Measurements from ENCODE around the gene SLC39A6. TPM values are rescaled to one million over a fixed set of nuclear protein-coding genes. Genes with fewer than 3 reads are reported as not detected.
A peak's percentile ranks its signal among the peaks of the same experiment; 100 is the strongest.
"Not testable (repeated sequence)": the region's sequence is repeated elsewhere in the genome, so short reads cannot be mapped to it uniquely, and the experiment has no call there.

The SLC39A6 gene
- total and polyA plus RNA-seq, 4 donors, result 4.7 to 59.2 (median 31.0) TPM

- H3K27ac ChIP-seq (ENCODE audit: low read depth in 1 of 2, low read length in 1 of 2), result no peak overlapping the region
- H3K9ac ChIP-seq (ENCODE audit: insufficient read depth in 1 of 2, low read length in 2 of 2), result no peak overlapping the region
- peaks cover 0 to 3% (median 0%) of the 10 kb centered on the region in 3 donors for H3K27me3 ChIP-seq (ENCODE audit: control insufficient read depth in 3 of 3, insufficient read depth in 3 of 3, low read length in 2 of 3)
- H3K36me3 ChIP-seq (ENCODE audit: control insufficient read depth in 4 of 4, insufficient read depth in 4 of 4, low read length in 4 of 4), result no peaks in the 10 kb centered on the region
- TF ChIP-seq, protein P1, sequence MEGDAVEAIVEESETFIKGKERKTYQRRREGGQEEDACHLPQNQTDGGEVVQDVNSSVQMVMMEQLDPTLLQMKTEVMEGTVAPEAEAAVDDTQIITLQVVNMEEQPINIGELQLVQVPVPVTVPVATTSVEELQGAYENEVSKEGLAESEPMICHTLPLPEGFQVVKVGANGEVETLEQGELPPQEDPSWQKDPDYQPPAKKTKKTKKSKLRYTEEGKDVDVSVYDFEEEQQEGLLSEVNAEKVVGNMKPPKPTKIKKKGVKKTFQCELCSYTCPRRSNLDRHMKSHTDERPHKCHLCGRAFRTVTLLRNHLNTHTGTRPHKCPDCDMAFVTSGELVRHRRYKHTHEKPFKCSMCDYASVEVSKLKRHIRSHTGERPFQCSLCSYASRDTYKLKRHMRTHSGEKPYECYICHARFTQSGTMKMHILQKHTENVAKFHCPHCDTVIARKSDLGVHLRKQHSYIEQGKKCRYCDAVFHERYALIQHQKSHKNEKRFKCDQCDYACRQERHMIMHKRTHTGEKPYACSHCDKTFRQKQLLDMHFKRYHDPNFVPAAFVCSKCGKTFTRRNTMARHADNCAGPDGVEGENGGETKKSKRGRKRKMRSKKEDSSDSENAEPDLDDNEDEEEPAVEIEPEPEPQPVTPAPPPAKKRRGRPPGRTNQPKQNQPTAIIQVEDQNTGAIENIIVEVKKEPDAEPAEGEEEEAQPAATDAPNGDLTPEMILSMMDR (IDR thresholded peaks at IDR 0.05; ENCODE audit: control extremely low read depth, extremely low read depth), result no peak
- WGBS, 2 donors, result 87 to 88% methylated on average over 6 of the region's 6 CpGs
- peaks cover 0 to 2% (median 0%) of the 10 kb centered on the region in 4 donors for H3K9me3 ChIP-seq (ENCODE audit: control insufficient read depth in 4 of 4, insufficient read depth in 3 of 4, low read length in 3 of 4)
- no peaks in the 10 kb centered on the region for H3K4me1 ChIP-seq (ENCODE audit: control insufficient read depth in 5 of 5, insufficient read depth in 5 of 5, low read length in 5 of 5)
- DNase-seq, result no peak
- H3K4me3 ChIP-seq, result no peak overlapping the region
- ATAC-seq (ENCODE audit: insufficient read depth, low FRiP score), result no peak
Measured at GRCh38 chr18:36078751-36079529, 50.2 kb downstream of the SLC39A6 start.

- H3K36me3 ChIP-seq (ENCODE audit: control insufficient read depth in 4 of 4, insufficient read depth in 4 of 4, low read length in 4 of 4); ATAC-seq (ENCODE audit: insufficient read depth, low FRiP score); DNase-seq; H3K27me3 ChIP-seq (ENCODE audit: control insufficient read depth in 3 of 3, insufficient read depth in 3 of 3, low read length in 2 of 3); H3K27ac ChIP-seq (ENCODE audit: low read depth in 1 of 2, low read length in 1 of 2); H3K9me3 ChIP-seq (ENCODE audit: control insufficient read depth in 4 of 4, insufficient read depth in 3 of 4, low read length in 3 of 4); H3K4me3 ChIP-seq; H3K9ac ChIP-seq (ENCODE audit: insufficient read depth in 1 of 2, low read length in 2 of 2); H3K4me1 ChIP-seq (ENCODE audit: control insufficient read depth in 5 of 5, insufficient read depth in 5 of 5, low read length in 5 of 5): not testable (repeated sequence)
- WGBS, 2 donors, result 94 to 98% methylated on average over 7 to 23 of the region's 27 CpGs
Measured at GRCh38 chr18:36077764-36078163, 51.4 kb downstream of the SLC39A6 start.

DNA sequence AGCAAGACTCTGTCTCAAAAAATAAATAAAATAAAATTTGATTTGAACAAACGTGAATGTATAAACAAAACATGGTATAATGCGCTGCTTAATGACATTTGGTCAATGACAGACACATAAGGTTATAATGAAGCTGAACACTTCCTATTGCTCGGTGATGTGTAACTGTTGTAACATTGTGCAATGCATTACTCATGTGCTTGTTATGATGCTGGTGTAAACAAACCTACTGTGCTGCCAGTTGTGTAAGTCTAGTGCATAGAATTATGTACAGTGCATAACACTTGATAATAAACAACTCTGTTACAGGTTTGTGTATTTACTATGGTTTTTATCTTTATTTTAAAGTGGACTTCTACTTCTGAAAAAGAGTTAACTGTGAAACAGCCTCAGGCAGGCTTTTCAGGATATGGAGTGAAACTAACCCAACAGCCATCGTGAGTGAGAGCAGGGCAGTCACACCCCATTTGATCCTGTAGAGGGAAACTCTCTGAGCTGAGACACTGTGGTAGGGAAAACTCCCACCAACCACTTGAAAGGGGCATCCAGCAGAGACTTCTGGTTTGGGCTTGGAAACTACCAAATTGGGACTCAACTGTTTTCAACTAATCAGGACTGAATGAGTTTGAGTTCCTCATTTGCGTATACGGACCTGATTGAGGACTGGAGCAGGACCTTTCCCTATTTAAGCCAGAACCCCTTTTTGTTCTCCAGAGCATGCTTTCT is 53.1 kb downstream of the SLC39A6 start:
- Histone ChIP-seq H3K36me3 (ENCODE audit: control insufficient read depth in 4 of 4, insufficient read depth in 4 of 4, low read length in 4 of 4) (no peaks in the 10 kb centered on the region), H3K4me3 (no peak overlapping the region), H3K9me3 (ENCODE audit: control insufficient read depth in 4 of 4, insufficient read depth in 3 of 4, low read length in 3 of 4) (peaks cover 0 to 2% (median 0%) of the 10 kb centered on the region in 4 donors), H3K27me3 (ENCODE audit: control insufficient read depth in 3 of 3, insufficient read depth in 3 of 3, low read length in 2 of 3) (peaks cover 0 to 3% (median 0%) of the 10 kb centered on the region in 3 donors), H3K9ac (ENCODE audit: insufficient read depth in 1 of 2, low read length in 2 of 2) (no peak overlapping the region), H3K4me1 (ENCODE audit: control insufficient read depth in 5 of 5, insufficient read depth in 5 of 5, low read length in 5 of 5) (no peaks in the 10 kb centered on the region), H3K27ac (ENCODE audit: low read depth in 1 of 2, low read length in 1 of 2) (no peak overlapping the region)
- 56 to 59% methylated on average over 6 of the region's 6 CpGs for WGBS, 2 donors
- DNase-seq, result peak in 2 of 3 donors; percentile 8 to 33
- TF ChIP-seq, protein P1 (IDR thresholded peaks at IDR 0.05; ENCODE audit: control extremely low read depth, extremely low read depth), result no peak
- ATAC-seq (ENCODE audit: insufficient read depth, low FRiP score), result no peak

DNA sequence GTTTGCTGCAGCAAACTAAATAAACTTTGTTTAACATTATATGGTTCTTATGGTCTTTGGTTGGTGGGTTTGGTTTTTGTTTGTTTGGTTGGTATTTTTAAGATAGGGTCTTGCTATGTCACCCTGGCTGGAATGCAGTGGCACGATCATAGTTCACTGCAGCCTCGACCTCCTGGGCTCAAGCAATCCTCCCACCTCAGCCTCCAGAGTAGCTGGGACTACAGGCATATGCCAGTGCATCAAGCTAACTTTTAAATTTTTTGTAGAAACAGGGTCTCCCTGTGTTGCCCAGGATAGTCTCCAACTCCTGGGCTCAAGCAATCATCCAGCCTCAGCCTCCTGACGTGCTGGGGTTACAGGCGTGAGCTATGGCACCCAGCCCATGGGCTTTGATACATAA is 54.7 kb downstream of the SLC39A6 start:
- Histone ChIP-seq H3K4me1 (ENCODE audit: control insufficient read depth in 5 of 5, insufficient read depth in 5 of 5, low read length in 5 of 5) (no peaks in the 10 kb centered on the region), H3K9ac (ENCODE audit: insufficient read depth in 1 of 2, low read length in 2 of 2) (no peak overlapping the region), H3K9me3 (ENCODE audit: control insufficient read depth in 4 of 4, insufficient read depth in 3 of 4, low read length in 3 of 4) (no peaks in the 10 kb centered on the region), H3K36me3 (ENCODE audit: control insufficient read depth in 4 of 4, insufficient read depth in 4 of 4, low read length in 4 of 4) (no peaks in the 10 kb centered on the region), H3K27ac (ENCODE audit: low read depth in 1 of 2, low read length in 1 of 2) (no peak overlapping the region), H3K27me3 (ENCODE audit: control insufficient read depth in 3 of 3, insufficient read depth in 3 of 3, low read length in 2 of 3) (peaks cover 0 to 4% (median 3%) of the 10 kb centered on the region in 3 donors), H3K4me3 (no peak overlapping the region)
- DNase-seq, result no peak
- ATAC-seq (ENCODE audit: insufficient read depth, low FRiP score), result no peak
- TF ChIP-seq, protein P1 (IDR thresholded peaks at IDR 0.05; ENCODE audit: control extremely low read depth, extremely low read depth), result no peak
- WGBS, 2 donors, result 86 to 88% methylated on average over 4 of the region's 4 CpGs
